Hematopoietic multipotent progenitor cell (in vitro differentiated cells): ENCODE measurements around the gene LGALS3. TPM values are rescaled to one million over a fixed set of nuclear protein-coding genes. Genes with fewer than 3 reads are reported as not detected.
A peak's percentile ranks its signal among the peaks of the same experiment; 100 is the strongest.

Experiments used
- DNase-seq, 3 donors: peaks; one replicate each; pipeline ENCODE4 v3.0.0-alpha.2; 2011 to 2015; ENCODE audit warnings: low read depth in 2 of 3, low spot score in 2 of 3
- total RNA-seq: library from RNA; depleted of rRNA; stranded (reverse); fragments of >200 nt; gene quantifications from one replicate; pipeline ENCODE4 v1.2.3, GENCODE V29; 2012

Gene LGALS3
- total RNA-seq, 1 donor, result 1.9 TPM

DNA sequence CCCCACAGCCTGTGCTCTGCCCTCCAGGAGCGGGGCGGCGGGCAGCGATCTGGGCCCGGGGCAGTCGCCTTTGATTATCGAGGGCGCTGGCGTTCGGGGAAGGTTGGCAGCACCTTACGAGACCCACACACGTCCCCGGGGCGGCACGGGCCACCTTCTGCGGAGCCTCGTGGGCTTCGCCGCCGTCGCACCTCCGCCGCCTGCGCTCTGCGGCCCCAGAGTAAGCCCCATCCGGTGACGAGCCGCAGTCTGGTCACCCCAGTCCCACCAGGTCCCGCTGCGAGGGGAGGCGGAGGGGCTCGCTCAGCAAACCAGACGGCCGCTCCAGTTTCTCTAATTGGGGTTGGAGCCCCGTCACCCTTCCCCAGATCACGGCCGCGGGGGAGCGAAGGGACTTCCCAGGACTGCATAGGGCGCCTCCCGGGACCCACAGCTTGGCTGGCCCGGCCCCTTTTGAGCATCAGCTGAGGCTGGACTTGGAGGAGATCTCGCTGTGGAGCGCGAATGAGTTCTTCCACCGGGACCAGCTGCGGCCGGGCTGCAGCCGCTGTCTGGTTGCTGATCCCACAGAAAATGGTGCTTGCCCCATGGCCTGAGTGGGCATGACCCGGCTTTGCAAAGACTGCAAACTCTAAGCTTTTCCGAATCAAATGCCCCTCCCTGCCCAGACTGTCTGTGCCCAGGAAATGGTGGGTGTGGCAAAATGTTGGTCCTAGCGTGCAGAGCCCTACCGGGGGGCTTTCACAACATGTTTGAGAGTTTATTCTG lies 560 bp downstream of the LGALS3 start:
- DNase-seq, result peak; percentile 9 to 54 (median 45)

DNA sequence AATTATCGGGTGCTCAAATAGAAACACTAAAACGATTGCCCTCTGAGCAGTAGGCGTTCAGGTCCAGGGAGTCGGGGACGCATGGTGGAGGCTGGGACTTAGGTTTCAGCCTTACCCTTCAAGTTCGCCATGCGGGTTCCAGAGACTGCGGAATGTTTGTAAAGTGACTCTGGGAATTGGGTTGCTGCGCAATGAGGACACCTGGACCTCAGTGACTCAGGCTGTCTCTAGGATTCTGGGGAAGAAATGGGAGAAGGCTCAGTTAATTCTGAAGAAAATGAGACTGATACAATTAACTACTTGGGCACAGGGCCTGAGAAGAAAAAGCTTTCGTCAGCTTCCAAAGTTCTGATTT lies 1.1 kb downstream of the LGALS3 start:
- DNase-seq, result no peak

DNA sequence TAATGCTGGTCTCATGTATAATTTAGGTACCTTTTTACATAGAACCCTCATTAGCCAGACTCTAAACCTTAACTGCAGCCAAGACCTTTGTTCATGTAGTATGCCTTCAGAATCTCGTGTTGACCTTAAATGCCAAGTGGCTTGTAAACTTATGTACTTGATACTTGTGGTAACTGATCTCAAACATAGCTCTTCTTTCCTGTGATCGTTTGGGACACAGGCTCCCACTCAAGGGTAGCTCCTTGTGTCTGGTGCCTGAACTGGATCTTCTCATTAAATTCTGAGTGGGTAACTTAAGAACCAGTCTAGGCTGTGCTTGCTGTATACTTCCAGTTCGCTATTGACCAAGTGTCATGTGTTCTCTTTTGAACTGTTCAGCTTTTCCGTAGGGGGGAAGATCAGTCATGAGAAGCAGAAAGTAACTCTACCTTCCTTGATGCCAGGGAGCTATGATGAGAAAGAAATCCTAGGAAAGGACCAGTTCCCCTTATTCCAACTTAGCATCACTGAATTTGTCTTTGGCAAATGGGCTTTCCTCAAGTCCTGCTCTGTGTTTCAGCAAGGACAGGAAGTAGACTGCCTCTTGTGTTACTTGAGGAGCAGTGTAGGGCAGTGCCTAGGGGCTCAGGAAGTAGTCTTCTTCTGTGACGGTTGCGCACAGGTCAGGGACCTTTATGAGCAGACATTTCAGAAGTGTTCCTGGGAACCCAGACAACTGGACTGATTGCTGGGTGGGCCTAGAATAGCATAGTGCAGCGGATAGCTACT lies 2.5 kb downstream of the LGALS3 start:
- no peak for DNase-seq

DNA sequence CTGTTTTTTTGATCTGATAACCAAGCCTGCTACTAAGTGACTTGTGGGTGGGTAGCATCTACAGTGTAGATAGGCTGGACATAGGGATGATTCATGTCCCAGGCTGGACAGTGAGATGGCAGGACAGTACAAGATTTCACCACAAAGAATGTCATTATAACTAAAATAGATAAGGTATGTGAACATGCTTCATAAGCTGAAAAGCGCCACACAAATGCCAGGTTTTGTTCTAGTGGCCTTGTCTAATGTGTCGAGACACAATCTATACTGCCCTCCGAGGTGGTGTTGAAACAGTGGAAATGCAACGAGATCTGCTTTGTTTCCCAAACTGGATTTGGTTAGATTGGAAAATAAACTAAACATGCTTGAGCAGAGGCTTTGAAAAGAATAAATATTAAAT lies 4.4 kb downstream of the LGALS3 start:
- no peak for DNase-seq

DNA sequence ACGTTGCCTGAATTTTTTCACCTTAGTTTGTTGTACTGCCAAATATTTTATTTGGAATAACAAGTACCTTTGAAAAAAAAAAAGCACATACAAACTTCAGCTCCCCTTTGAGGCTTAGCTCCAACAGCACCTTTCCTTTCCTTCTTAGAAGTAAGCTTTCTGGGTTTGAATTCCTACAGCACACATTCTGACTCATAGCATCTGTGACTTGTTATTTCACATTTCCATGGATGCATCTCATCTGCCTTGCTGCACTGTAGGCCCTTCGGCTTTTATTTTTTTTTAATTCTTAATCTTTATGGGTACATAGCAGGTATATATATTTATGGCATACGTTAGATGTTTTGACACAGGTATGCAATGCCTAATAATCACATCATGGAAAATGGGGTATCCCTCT lies 7.2 kb downstream of the LGALS3 start:
- no peak for DNase-seq

DNA sequence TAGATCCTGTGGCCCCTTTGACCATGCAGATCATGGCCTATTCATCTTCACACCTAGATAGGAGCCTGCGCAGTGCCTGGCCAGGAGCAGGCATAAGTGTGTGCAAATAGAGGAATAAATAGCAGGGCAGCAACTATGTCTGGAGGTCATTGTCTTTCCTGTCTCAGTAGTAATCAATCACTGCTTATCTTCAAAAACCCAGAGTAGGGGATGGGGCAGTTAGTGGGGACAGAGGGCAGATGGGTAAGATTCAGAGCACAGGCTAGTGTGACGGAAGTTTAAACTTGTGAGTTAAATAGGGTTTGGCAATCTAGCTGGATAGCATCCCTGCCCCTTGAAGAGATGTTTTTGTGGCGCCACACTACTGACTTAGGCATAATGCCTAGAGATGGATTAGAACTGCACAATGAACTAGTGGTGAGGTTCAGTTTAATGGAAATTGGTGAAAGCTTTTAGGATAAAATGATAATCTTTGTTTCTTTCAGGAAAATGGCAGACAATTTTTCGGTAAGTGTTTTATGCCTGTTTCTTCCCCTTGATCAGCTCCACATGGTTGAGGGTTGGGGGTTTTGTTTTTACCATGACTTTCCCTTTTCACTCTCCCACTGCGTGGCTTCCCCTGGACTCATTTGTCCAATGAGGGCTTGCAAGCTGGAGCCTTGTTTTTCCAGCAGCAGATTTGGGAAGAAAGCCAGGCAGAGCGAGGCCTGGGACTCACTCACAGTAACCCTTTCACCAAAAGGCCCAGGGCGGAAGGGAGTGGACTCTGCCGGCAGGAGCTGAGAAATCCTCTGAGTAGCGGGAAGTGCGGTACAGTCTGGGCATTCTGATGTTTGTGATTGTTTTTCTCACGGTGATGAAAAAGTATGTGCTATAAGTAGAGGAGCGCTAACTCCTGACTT lies 8.1 kb downstream of the LGALS3 start:
- DNase-seq, result no peak

DNA sequence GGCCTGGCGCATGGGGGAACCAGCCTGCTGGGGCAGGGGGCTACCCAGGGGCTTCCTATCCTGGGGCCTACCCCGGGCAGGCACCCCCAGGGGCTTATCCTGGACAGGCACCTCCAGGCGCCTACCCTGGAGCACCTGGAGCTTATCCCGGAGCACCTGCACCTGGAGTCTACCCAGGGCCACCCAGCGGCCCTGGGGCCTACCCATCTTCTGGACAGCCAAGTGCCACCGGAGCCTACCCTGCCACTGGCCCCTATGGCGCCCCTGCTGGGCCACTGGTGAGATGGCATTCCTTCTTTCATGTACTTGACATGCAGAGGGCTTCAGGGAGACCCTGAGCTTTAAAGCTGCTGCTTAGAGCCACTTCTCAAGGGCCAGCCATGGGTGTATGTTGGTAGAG lies 9.0 kb downstream of the LGALS3 start:
- no peak for DNase-seq

DNA sequence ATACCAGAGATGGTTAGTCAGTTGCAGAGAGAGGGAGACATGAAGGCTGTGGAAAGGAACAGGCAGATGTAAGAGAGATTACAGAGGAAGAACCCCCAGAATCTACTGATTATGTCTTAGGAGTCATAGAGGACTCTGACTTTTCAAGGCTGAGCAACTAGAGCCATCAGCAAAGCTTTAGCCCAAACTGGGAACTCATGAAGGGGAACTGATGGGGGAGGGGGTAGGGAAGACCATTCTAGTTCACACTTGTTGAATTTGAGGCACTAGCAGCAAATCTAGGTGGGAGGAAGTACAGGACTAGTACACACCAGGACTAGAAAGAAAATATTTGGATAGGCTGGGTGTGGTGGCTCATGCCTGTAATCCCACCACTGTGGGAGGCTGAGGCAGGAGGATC lies 10.1 kb downstream of the LGALS3 start:
- DNase-seq, result no peak

DNA sequence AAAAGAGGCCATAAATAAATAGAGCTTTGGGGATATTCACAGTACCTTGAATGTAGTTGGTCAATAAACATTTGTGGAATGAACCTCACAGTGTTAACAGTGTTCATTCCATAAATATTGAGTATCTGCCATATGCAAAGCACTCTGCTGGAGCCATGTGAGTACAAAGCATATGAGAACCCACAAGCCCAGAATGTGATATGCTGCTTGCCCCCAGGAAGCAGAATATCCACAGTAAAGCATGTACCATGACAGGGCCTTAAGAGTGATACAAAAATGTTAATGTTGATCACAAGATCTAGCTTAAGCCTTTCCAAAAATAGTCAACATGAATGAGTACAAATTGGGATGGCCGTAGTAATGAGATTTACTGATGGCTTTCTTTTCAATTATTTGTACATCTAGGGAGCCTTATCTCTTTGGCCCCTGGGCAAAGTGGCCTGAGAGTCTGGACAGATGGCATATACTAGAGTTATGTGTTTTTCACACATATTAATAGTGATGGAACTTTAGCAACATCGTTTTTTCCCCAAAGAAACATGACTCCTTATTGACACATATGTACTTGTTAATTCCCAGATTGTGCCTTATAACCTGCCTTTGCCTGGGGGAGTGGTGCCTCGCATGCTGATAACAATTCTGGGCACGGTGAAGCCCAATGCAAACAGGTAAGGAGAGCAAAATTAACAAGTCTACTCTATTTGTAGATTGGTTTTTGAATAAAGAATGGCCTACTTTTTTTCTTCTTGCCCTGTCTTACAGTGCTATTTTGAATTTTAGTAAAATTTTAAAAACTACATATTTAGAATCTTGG lies 10.9 kb downstream of the LGALS3 start:
- no peak for DNase-seq

DNA sequence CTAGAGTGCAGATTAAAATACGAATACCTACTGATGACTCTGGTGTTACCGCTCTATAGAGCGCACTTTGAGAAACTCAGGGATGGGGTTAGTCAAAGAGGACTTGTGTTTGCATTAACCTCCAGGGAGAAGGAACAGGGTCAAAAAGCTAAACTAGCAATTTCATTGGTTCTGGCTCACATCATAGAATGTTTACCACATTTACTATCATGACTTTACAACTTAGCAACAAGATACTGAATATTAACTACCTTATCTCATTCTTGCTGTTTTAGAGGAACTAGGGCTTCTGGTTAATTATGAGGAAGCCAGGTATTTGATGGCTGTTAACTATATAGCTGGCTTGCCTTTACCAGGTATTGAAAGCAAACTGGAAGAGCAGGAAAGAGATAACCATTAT lies 12.8 kb downstream of the LGALS3 start:
- DNase-seq, result no peak

DNA sequence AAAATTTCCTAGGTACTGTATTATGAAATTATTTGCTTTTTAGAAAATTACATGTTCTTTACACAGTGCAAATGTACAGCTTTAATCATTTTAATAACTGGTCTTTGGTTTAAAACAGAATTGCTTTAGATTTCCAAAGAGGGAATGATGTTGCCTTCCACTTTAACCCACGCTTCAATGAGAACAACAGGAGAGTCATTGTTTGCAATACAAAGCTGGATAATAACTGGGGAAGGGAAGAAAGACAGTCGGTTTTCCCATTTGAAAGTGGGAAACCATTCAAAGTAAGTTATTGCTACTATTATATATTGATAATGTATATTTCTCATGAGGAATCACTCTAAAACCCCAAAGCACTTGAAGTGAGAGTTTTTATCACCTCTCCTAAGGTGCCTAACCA lies 13.4 kb downstream of the LGALS3 start:
- DNase-seq, result no peak

DNA sequence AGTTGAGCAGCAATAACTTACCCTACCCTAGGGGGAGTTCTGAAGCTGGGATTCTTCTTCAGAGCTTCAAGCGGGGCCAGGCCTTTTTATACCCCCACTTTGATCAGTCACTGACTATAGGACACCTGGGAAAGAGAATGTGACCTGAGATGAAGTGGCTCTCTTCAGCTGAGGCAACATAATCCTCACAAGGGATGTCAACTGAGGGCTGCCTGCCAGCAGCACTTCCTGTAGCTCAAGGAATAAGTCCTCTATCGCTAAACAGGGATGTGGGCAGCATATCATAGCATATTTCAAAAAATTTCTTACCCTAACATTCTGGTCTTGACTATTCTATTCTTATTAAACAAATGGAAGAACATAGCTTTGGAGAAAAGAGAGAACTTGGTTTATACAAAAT lies 17.4 kb downstream of the LGALS3 start:
- no peak for DNase-seq

DNA sequence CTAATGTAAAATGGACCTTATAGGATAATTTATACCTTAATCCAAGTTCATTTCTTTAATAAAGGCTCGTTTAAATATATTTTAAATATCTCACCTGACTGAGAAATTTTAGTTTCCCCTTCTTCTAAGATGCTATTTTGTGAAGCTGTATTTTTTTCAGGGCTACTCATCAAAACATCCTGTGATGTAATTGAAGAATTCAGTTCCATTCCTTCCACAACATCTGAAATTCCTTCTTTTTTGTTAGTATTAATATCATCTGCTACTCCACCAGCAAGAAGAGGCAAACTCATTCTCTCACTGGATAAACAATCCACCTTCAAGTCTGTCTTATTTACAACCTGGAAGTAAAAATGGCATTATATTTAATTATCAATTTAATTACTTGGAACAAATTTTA lies 22.5 kb downstream of the LGALS3 start:
- DNase-seq, result no peak

DNA sequence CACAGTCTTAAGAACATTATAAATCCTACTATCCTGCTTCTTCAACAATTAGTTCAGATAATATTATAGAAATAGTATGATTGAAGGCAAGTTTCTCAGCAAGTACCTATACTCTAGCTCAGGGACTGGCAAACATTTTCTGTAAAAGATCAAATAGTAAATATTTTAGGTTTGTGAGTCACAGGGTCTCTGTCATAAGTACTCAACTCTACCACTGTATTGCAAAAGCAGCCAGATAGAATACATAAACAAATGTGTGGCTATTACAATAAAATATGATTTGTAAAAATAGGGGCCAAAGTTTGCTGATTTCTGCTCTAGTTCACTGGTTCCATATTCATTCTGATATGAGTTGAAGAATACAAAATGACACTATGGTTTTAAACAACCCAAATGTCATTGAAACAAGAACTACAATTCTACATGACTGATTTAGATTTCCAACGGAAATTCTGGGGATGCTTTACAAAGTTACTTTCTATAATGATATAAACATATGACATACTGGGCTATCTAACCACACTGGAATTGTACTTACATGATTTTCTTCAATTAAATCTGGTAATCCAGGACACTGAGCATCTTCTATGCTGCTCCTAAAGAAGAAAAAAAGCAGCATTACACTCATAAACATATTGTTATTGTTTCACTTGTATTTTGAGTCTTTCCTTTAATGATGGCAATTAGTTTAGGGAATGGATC lies 23.2 kb downstream of the LGALS3 start:
- no peak for DNase-seq

DNA sequence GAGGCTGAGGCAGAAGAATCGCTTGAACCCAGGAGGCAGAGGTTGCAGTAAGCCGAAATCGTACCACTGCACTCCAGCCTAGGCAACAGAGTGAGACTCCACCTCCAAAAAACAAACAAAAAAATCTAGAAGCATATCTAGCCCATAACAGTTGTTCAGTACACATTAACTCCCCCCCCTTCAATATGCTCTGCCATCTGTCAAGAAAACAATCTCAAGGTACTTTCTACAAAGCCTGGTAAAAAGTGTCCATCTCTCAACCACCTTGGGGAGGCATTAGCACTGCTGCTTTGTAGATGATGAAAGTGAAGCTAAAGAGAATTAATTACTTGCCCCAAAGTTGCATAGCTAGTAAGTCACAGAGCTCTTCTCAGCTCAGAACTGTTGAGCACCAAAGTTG lies 24.9 kb downstream of the LGALS3 start:
- no peak for DNase-seq

DNA sequence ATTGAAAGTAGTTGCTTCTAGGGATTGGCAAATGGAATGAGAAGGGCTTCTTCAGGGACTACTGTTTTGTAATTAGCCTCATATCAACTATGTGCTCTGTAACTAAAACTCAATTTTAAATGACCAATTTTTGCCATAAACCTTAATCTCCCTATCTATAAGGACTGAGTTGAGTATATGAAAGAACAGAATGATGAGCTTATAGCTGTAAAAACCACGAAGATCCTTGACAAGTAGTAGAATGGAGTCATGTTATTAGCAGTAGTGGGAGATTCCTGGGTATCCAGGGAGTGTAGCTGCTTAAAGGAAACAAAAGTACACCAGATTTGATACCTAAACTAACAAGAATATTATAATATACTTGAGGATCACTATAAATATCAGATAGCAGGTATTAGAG lies 28.0 kb downstream of the LGALS3 start:
- no peak for DNase-seq

DNA sequence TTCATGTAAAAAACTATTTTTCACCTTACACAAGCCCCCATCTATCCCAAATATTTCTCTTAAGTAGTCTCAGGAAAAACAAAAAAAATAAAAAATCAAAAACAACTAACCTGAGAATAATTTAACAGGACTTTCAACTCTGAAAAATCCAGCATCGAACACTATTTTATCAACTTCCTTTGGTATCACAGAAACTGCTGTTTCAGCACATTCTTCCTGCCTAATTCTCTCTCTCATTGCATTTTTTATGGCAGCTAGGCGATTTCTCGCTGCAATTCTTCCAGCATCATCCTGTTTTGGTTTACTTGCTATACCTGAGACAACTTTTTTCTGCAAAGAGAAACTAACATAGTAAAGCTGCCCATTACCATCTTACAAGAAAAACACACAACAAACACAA lies 29.4 kb downstream of the LGALS3 start:
- no peak for DNase-seq

DNA sequence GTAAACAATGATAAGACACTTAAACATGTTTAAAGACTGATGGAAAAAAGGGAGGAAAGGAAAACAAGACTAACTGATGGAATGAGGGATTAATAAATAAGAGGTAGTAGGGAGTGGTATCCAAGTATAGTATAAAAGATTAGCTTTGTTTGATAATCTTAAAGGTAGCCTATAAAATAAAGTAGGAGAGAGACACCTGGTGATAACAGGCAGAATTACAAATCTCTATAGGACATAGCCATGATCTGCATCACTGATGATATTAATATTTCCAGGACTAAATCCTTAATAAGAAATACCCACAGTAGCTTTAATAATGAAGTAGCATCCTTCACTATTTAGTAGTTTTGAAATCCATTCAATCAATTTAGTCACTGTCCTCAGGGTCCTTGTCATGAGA lies 31.9 kb downstream of the LGALS3 start:
- peak in 2 of 3 donors; percentile 34 to 66 for DNase-seq

DNA sequence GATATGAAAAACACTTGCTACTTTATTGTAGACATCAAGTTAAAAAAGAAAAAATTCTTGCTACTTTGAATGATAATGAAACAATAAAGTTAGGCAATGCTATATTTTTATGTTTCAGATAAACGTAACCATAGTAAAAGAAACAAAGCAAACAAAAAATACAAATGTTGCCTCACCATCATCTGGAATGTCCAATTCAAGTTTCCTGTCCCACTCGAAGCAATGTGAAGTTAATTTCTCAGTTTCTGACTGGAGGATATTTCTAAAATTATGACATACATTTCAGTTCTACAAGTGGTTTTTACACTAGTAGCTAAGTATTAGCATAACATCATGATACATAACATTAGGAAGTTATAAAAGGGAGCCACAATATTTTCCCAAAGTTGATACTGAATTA lies 41.5 kb downstream of the LGALS3 start:
- DNase-seq, result no peak

DNA sequence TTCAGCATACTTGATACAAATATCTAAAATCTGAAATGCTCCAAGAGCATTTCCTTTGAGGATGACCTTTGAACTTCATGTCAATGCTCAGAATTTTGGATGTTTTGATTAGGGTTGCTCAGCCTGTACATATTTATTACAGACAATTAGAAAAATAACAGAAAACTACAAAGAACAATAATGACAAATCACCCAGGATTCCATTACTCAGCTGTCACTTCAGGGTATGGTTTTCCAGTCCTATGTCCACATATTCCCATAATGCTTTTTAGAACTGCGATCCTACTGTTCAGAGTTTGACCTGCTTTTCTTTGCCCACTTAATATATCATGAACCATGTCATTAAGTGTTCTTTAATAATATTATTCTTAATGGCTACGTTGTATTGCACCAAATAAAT lies 51.0 kb downstream of the LGALS3 start:
- DNase-seq, result no peak
